Measurements from ENCODE around the gene MANEA. TPM values are rescaled to one million over a fixed set of nuclear protein-coding genes. Genes with fewer than 3 reads are reported as not detected.
"Not testable (repeated sequence)": the region's sequence is repeated elsewhere in the genome, so short reads cannot be mapped to it uniquely, and the experiment has no call there.

Gene MANEA
- total RNA-seq, 2 experiments from 2014 or later: 6.1 to 8.0 TPM

DNA sequence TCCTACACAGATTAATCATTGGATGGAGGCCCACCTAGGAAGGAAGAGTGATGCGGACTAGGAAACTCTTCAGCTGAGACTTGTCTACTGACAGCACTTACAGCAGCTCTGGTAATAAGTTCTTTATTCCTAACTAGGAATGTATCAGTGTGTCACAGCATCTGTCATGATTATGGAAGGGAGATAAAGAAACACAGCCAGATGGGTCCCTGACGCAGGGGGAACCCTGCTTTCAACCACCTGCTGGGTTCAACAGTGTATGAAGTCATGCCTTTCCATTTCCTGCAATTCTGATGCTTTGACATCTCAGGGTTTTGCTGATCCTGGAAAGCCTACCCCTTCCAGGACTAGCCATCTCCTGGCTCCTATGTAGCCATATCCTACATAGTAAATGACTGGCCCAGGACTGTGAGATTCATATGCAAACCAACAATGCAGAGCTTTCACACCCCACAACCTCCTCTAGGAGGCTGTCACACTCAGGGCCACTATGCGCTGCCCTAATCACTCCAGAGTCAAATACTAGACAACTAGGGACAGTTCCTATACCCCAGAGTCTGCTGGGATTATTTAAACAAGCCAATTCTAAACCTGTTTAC lies 29.0 kb upstream of the MANEA start:
- Histone ChIP-seq H3K4me3 (ENCODE audit: low read length) (no peak overlapping the region), H3K27me3 (ENCODE audit: control insufficient read depth in 1 of 2, insufficient read depth in 2 of 2, low read length in 2 of 2) (no peaks in the 10 kb centered on the region), H3K36me3 (ENCODE audit: insufficient read depth, low read length) (no peaks in the 10 kb centered on the region), H3K4me1 (ENCODE audit: insufficient read depth, low read length) (no peaks in the 10 kb centered on the region), H3K9me3 (ENCODE audit: control insufficient read depth in 1 of 2, insufficient read depth in 1 of 2, low read length in 2 of 2) (no peaks in the 10 kb centered on the region), H3K27ac (ENCODE audit: low read depth in 1 of 2, low read length in 2 of 2) (no peak overlapping the region)
- Mint-ChIP-seq H3K9me3 (no peaks in the 10 kb centered on the region), H3K36me3 (ENCODE audit: low read depth) (no peaks in the 10 kb centered on the region), H3K27ac (no peak overlapping the region), H3K27me3 (no peaks in the 10 kb centered on the region), H3K4me3 (no peak overlapping the region), H3K4me1 (ENCODE audit: low read depth) (no peaks in the 10 kb centered on the region)
- DNase-seq (no peak), ATAC-seq (ENCODE audit: poor library complexity) (no peak)
- ChIA-PET POLR2A (no interaction called here), CTCF (no interaction called here)
- intact Hi-C loops (cut with DNase I, micrococcal nuclease): no loop called here
- TF ChIP-seq, protein P1, sequence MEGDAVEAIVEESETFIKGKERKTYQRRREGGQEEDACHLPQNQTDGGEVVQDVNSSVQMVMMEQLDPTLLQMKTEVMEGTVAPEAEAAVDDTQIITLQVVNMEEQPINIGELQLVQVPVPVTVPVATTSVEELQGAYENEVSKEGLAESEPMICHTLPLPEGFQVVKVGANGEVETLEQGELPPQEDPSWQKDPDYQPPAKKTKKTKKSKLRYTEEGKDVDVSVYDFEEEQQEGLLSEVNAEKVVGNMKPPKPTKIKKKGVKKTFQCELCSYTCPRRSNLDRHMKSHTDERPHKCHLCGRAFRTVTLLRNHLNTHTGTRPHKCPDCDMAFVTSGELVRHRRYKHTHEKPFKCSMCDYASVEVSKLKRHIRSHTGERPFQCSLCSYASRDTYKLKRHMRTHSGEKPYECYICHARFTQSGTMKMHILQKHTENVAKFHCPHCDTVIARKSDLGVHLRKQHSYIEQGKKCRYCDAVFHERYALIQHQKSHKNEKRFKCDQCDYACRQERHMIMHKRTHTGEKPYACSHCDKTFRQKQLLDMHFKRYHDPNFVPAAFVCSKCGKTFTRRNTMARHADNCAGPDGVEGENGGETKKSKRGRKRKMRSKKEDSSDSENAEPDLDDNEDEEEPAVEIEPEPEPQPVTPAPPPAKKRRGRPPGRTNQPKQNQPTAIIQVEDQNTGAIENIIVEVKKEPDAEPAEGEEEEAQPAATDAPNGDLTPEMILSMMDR (IDR thresholded peaks at IDR 0.05): no peak

- no peaks in the 10 kb centered on the region for H3K4me1 ChIP-seq (ENCODE audit: insufficient read depth, low read length)
- intact Hi-C loops (cut with DNase I, micrococcal nuclease): no loop called here
- H3K27ac ChIP-seq (ENCODE audit: low read depth in 1 of 2, low read length in 2 of 2): no peak overlapping the region
- H3K4me3 ChIP-seq (ENCODE audit: low read length): no peak overlapping the region
- no peaks in the 10 kb centered on the region for H3K36me3 ChIP-seq (ENCODE audit: insufficient read depth, low read length)
- no peaks in the 10 kb centered on the region for H3K4me1 Mint-ChIP-seq (ENCODE audit: low read depth)
- no peaks in the 10 kb centered on the region for H3K27me3 Mint-ChIP-seq
- peaks cover 15% of the 10 kb centered on the region for H3K36me3 Mint-ChIP-seq (ENCODE audit: low read depth)
- ChIA-PET CTCF (no interaction called here), POLR2A (no interaction called here)
- ATAC-seq (ENCODE audit: poor library complexity): no peak
- no peaks in the 10 kb centered on the region for H3K27me3 ChIP-seq (ENCODE audit: control insufficient read depth in 1 of 2, insufficient read depth in 2 of 2, low read length in 2 of 2)
- TF ChIP-seq, protein P1 (IDR thresholded peaks at IDR 0.05): no peak
- H3K9me3 Mint-ChIP-seq: peaks cover 17% of the 10 kb centered on the region
- H3K27ac Mint-ChIP-seq: no peak overlapping the region
- no peak for DNase-seq
- peaks cover 0 to 17% of the 10 kb centered on the region in 2 experiments for H3K9me3 ChIP-seq (ENCODE audit: control insufficient read depth in 1 of 2, insufficient read depth in 1 of 2, low read length in 2 of 2)
- no peak overlapping the region for H3K4me3 Mint-ChIP-seq
These were observed 25.5 kb upstream of the MANEA start for GRCh38 chr6:95551678-95552324.

- Histone ChIP-seq H3K27me3 (ENCODE audit: control insufficient read depth in 1 of 2, insufficient read depth in 2 of 2, low read length in 2 of 2) (no peaks in the 10 kb centered on the region), H3K4me1 (ENCODE audit: insufficient read depth, low read length) (no peaks in the 10 kb centered on the region), H3K36me3 (ENCODE audit: insufficient read depth, low read length) (no peaks in the 10 kb centered on the region), H3K4me3 (ENCODE audit: low read length) (no peak overlapping the region), H3K27ac (ENCODE audit: low read depth in 1 of 2, low read length in 2 of 2) (no peak overlapping the region), H3K9me3 (ENCODE audit: control insufficient read depth in 1 of 2, insufficient read depth in 1 of 2, low read length in 2 of 2) (peaks cover 0 to 17% of the 10 kb centered on the region in 2 experiments)
- Mint-ChIP-seq H3K9me3 (peaks cover 17% of the 10 kb centered on the region), H3K27ac (no peak overlapping the region), H3K4me3 (no peak overlapping the region), H3K27me3 (no peaks in the 10 kb centered on the region), H3K36me3 (ENCODE audit: low read depth) (peaks cover 26% of the 10 kb centered on the region), H3K4me1 (ENCODE audit: low read depth) (no peaks in the 10 kb centered on the region)
- no peak for DNase-seq
- TF ChIP-seq, protein P1 (IDR thresholded peaks at IDR 0.05): no peak
- intact Hi-C loops (cut with DNase I, micrococcal nuclease): no loop called here
- POLR2A ChIA-PET: no interaction called here
- ATAC-seq (ENCODE audit: poor library complexity): no peak
- CTCF ChIA-PET: no interaction called here
These were observed 23.5 kb upstream of the MANEA start for GRCh38 chr6:95553880-95554279.

- H3K4me3 Mint-ChIP-seq; H3K27me3 Mint-ChIP-seq; H3K4me1 Mint-ChIP-seq (ENCODE audit: low read depth); H3K27ac Mint-ChIP-seq; intact Hi-C loops (cut with DNase I, micrococcal nuclease); H3K27ac ChIP-seq (ENCODE audit: low read depth in 1 of 2, low read length in 2 of 2); H3K4me3 ChIP-seq (ENCODE audit: low read length); H3K4me1 ChIP-seq (ENCODE audit: insufficient read depth, low read length); CTCF ChIA-PET; POLR2A ChIA-PET; ATAC-seq (ENCODE audit: poor library complexity); H3K9me3 ChIP-seq (ENCODE audit: control insufficient read depth in 1 of 2, insufficient read depth in 1 of 2, low read length in 2 of 2); DNase-seq; H3K36me3 ChIP-seq (ENCODE audit: insufficient read depth, low read length); H3K27me3 ChIP-seq (ENCODE audit: control insufficient read depth in 1 of 2, insufficient read depth in 2 of 2, low read length in 2 of 2); H3K9me3 Mint-ChIP-seq: not testable (repeated sequence)
- H3K36me3 Mint-ChIP-seq (ENCODE audit: low read depth): peaks cover 34% of the 10 kb centered on the region
These were observed 16.4 kb upstream of the MANEA start for GRCh38 chr6:95560956-95561355.

All from CD4-positive, alpha-beta T cell (primary cell).